Lower lobe of right lung (tissue), 2 donors: ENCODE results near the gene GRP. TPM values are rescaled to one million over a fixed set of nuclear protein-coding genes. Genes with fewer than 3 reads are reported as not detected.

Source experiments
- ATAC-seq, 2 donors: fragments of 200-7000 bp; cut with Tn5 transposase; one replicate each; pipeline ENCODE4 v1.9.1; 2020 to 2022; ENCODE audit warnings: mild to moderate bottlenecking in 2 of 2, moderate library complexity in 2 of 2
- DNase-seq: peaks from one replicate; pipeline ENCODE4 v3.0.0-alpha.2; 2020
- H3K27ac ChIP-seq: fragments of 200-600 bp; one replicate; pipeline ENCODE4 v1.8.0; 2022
- H3K27me3 ChIP-seq: fragments of 200-600 bp; one replicate; pipeline ENCODE4 v1.8.0; 2022; ENCODE audit warnings: low read depth
- H3K36me3 ChIP-seq: fragments of 200-600 bp; one replicate; pipeline ENCODE4 v1.8.0; 2022; ENCODE audit warnings: mild to moderate bottlenecking
- H3K4me1 ChIP-seq: fragments of 200-600 bp; one replicate; pipeline ENCODE4 v1.8.0; 2022
- H3K4me3 ChIP-seq: fragments of 200-600 bp; one replicate; pipeline ENCODE4 v1.8.0; 2022; ENCODE audit warnings: mild to moderate bottlenecking
- H3K9me3 ChIP-seq: fragments of 200-600 bp; one replicate; pipeline ENCODE4 v1.8.0; 2022
- CTCF ChIP-seq: fragments of 200-600 bp; IDR thresholded peaks from one replicate; pipeline ENCODE4 v1.8.0; 2022; ENCODE audit warnings: antibody characterized with exemption, mild to moderate bottlenecking
- intact Hi-C: fragments of 100-400 bp; cut with DNase I; formaldehyde crosslinking; loops from one replicate; pipeline ENCODE4 v1.11.0; 2022
- total RNA-seq: library from RNA; stranded (reverse); fragmentation: NEBNext Ultra II Directional; extraction: Animal tissue kit (Norgen Biotek cat#: 25700); gene quantifications from one replicate; pipeline ENCODE4 v1.2.1, GENCODE V29; 2021
- donor health status: DM: no; HTN: yes; CAD: no; lungs with severe emphysema.

Gene GRP
- total RNA-seq, 1 donor from 2014 or later, result 1.7 TPM

- Histone ChIP-seq H3K4me1 (peaks cover 17% of the 10 kb centered on the region), H3K27me3 (peaks cover 87% of the 10 kb centered on the region), H3K36me3 (no peaks in the 10 kb centered on the region), H3K27ac (no peak overlapping the region), H3K4me3 (no peak overlapping the region), H3K9me3 (no peaks in the 10 kb centered on the region)
- TF ChIP-seq CTCF, result no peak
- no peak for ATAC-seq
- intact Hi-C loops, result no loop called here
- no peak for DNase-seq
These were observed 55.5 kb downstream of the GRP start for GRCh38 chr18:59275406-59275949.

- intact Hi-C loops, result no loop called here
- Histone ChIP-seq H3K4me1 (peaks cover 17% of the 10 kb centered on the region), H3K27ac (no peak overlapping the region), H3K36me3 (no peaks in the 10 kb centered on the region), H3K27me3 (peaks cover 83% of the 10 kb centered on the region), H3K9me3 (no peaks in the 10 kb centered on the region), H3K4me3 (no peak overlapping the region)
- no peak for ATAC-seq
- no peak for TF ChIP-seq CTCF
- no peak for DNase-seq
These were observed 56.1 kb downstream of the GRP start for GRCh38 chr18:59276047-59276446.

GRCh38 chr18:59278793-59279192, 58.8 kb downstream of the GRP start:
- Histone ChIP-seq H3K4me3 (no peak overlapping the region), H3K27ac (no peak overlapping the region), H3K4me1 (peaks cover 4% of the 10 kb centered on the region), H3K27me3 (peaks cover 63% of the 10 kb centered on the region), H3K9me3 (no peaks in the 10 kb centered on the region), H3K36me3 (no peaks in the 10 kb centered on the region)
- intact Hi-C loops, result no loop called here
- no peak for ATAC-seq
- no peak for DNase-seq
- TF ChIP-seq CTCF, result no peak

- no peaks in the 10 kb centered on the region for H3K36me3 ChIP-seq
- intact Hi-C loops, result no loop called here
- no peak overlapping the region for H3K27ac ChIP-seq
- no peak for ATAC-seq
- no peaks in the 10 kb centered on the region for H3K9me3 ChIP-seq
- DNase-seq, result no peak
- H3K27me3 ChIP-seq, result peaks cover 63% of the 10 kb centered on the region
- no peaks in the 10 kb centered on the region for H3K4me1 ChIP-seq
- H3K4me3 ChIP-seq, result no peak overlapping the region
- TF ChIP-seq CTCF, result no peak
These were observed 59.2 kb downstream of the GRP start for GRCh38 chr18:59279193-59279592.

- H3K27me3 ChIP-seq, result peaks cover 60% of the 10 kb centered on the region
These were observed 59.8 kb downstream of the GRP start for GRCh38 chr18:59279722-59280121.

More at GRCh38 chr18:59279722-59280121, 59.8 kb downstream of the GRP start:
- no peak overlapping the region for H3K27ac ChIP-seq
- no peaks in the 10 kb centered on the region for H3K4me1 ChIP-seq
- intact Hi-C loops, result no loop called here
- no peaks in the 10 kb centered on the region for H3K36me3 ChIP-seq
- no peaks in the 10 kb centered on the region for H3K9me3 ChIP-seq
- no peak overlapping the region for H3K4me3 ChIP-seq
- no peak for TF ChIP-seq CTCF
- no peak for ATAC-seq
- no peak for DNase-seq

Other genes with a start within 250 kb of the GRP start
- gene SEC11C, start 80.3 kb upstream of the GRP start, total RNA-seq, result 76.3 TPM
- not detected for gene RAX, start 53.3 kb downstream of the GRP start, total RNA-seq
- not detected for gene CPLX4, start 98.5 kb downstream of the GRP start, total RNA-seq
- 62.7 TPM for gene LMAN1, start 139.1 kb downstream of the GRP start, total RNA-seq